ENCODE results near the gene IGFL1. TPM values are rescaled to one million over a fixed set of nuclear protein-coding genes. Genes with fewer than 3 reads are reported as not detected.

The IGFL1 gene
- total RNA-seq, 1 donor from 2014 or later = 0.56 TPM

Other genes starting within 250 kb of the IGFL1 start
- 16.9 and 19.4 TPM in 2 replicates for gene CCDC61, start 234.3 kb upstream of the IGFL1 start, total RNA-seq (ENCODE audit: low replicate concordance)
- gene PGLYRP1, start 206.7 kb upstream of the IGFL1 start, total RNA-seq (ENCODE audit: low replicate concordance) = not detected in 2 replicates
- gene IGFL4, start 188.7 kb upstream of the IGFL1 start, total RNA-seq (ENCODE audit: low replicate concordance) = 1.3 and 3.3 TPM in 2 replicates
- gene IGFL3, start 105.1 kb upstream of the IGFL1 start, total RNA-seq (ENCODE audit: low replicate concordance) = not detected in 2 replicates
- 104 and 441 TPM in 2 replicates for gene IGFL2, start 81.5 kb upstream of the IGFL1 start, total RNA-seq (ENCODE audit: low replicate concordance)
- gene HIF3A, start 67.3 kb downstream of the IGFL1 start, total RNA-seq (ENCODE audit: low replicate concordance) = 46.1 and 62.4 TPM in 2 replicates
- 68.3 and 99.5 TPM in 2 replicates for gene PPP5C, start 117.3 kb downstream of the IGFL1 start, total RNA-seq (ENCODE audit: low replicate concordance)
- gene CCDC8, start 183.8 kb downstream of the IGFL1 start, total RNA-seq (ENCODE audit: low replicate concordance) = 22.1 and 29.3 TPM in 2 replicates
- gene PNMA8C, start 199.2 kb downstream of the IGFL1 start, total RNA-seq (ENCODE audit: low replicate concordance) = 0.10 and 2.0 TPM in 2 replicates
- gene PNMA8A, start 241.8 kb downstream of the IGFL1 start, total RNA-seq (ENCODE audit: low replicate concordance) = 6.7 and 21.9 TPM in 2 replicates